GM19324 (cell line): ENCODE measurements around the gene PGAP6.
"Not testable (repeated sequence)": the region's sequence is repeated elsewhere in the genome, so short reads cannot be mapped to it uniquely, and the experiment has no call there.

Experiments
- ATAC-seq: cut with Tn5 transposase; IDR thresholded peaks from one replicate; pipeline ENCODE4 v1.9.1; 2021; ENCODE audit warnings: mild to moderate bottlenecking, moderate library complexity; ENCODE audit not compliant: unreplicated experiment, low FRiP score

Gene PGAP6

GRCh38 chr16:353404-354290 is 28.1 kb downstream of the PGAP6 start:
- ATAC-seq, result peak; percentile 11

DNA sequence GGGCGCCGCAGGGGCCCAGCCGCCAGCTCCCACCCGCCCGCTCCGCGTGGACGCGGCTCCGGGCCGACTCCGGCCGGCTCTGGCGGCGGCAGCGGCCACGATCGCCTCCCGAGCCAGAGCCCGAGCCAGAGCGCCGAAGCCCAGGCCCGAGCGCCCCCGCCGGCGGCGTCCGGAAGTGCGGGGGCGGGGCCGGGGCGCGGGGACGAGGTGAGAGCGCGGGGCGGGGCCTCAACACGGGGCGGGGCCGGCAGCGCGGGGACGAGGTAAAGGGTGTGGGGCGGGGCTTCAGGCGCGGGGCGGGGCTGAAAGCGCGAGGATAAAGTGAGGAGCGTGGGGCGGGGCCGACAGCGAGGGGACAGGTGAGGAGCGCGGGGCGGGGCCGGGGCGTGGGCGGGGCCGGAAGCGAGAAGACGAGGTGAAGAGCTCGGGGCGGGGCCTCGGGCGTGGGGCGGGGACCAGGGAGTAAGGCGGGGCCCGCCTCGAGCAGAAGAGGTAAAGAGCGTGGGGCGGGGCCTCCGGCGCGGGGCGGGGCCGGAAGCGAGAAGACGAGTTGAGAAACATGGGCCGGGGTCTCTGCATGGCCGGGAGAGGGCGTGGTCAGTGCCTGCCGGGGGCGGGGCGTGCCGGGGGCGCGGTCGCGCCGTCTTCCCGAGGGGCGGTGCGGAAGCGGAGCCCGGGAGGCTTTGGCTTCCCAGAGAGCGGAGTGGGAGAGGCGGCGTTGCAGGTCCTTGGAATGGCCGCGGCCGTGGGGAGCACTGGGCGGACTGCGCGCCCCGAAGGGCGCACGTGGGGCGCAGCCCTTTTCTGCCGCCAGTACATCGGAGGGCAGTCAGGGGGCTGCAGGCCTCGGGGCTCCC is 29.0 kb downstream of the PGAP6 start, which contains the start of gene AXIN1:
Gene AXIN1 (minus strand): TSS at position 177 of the 857 bp plus-strand sequence. CDS start 5,698 bp downstream, outside the sequence.
- peak; percentile 62 for ATAC-seq

GRCh38 chr16:351804-352520 is 29.8 kb downstream of the PGAP6 start:
- peak; percentile 32 for ATAC-seq

DNA sequence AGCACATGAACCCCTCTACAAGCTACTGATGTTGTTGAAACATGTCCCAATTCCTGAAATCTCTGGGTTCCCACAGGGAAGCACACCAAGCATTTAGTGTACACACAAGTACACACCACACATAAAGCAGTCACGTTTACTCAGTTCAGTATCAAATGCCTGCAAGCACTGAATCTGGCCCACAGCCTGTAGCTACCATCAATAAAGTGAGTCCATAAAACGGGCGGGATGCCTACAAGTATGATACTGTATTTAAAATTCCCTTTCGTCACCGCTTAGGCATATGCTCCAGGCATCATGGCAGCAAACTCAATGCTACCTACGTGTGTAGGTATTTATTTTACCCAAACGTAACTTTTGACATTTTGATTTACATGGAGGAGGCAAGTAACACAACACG is 31.6 kb downstream of the PGAP6 start:
- no peak for ATAC-seq

DNA sequence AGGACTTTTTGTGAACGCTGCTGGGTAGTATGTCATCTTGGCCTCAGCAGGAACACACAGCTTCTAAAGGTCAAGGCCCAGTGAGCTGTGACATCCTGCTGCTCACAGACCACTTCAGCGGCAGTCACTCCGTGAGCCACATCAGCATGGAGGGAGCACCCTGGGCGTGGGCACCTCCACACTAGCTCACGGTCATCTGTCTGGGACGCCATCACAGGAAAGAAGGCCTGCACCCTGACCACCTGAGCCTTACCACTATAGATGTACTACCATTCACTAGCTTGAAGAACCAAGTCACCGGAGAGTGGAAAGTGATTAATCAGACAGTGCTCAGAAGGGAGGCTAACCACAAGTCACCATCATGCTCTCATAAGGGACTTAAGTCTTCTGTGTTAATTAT is 32.6 kb downstream of the PGAP6 start:
- no peak for ATAC-seq

- ATAC-seq, result not testable (repeated sequence)
Observed at GRCh38 chr16:348495-348894, 33.3 kb downstream of the PGAP6 start.

DNA sequence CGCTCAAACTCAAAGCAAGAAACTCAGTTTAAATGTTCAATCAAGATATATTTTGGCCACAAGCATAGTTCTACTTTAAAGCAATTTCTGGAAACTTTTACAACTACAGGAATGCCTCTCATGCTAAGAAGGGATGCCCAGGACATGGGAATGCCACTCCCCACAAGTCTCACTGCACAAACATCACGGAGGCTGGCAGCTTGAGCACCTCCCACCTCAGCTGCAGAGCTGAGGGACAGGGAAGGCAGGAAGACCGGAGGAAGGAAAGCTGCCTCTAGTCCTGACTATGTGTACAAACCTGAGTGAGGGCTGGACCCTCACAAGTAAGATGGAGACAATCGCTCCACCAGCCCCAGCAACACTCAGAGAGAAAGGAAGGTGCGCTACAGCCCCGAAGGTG is 34.6 kb downstream of the PGAP6 start:
- no peak for ATAC-seq

GRCh38 chr16:346587-346986 is 35.2 kb downstream of the PGAP6 start:
- ATAC-seq, result no peak

- no peak for ATAC-seq
Observed at GRCh38 chr16:345772-346171, 36.0 kb downstream of the PGAP6 start.

GRCh38 chr16:342455-343213 is 39.1 kb downstream of the PGAP6 start:
- no peak for ATAC-seq

GRCh38 chr16:341974-342336 is 39.8 kb downstream of the PGAP6 start:
- not testable (repeated sequence) for ATAC-seq

GRCh38 chr16:341095-341973 is 40.4 kb downstream of the PGAP6 start:
- ATAC-seq, result not testable (repeated sequence)

DNA sequence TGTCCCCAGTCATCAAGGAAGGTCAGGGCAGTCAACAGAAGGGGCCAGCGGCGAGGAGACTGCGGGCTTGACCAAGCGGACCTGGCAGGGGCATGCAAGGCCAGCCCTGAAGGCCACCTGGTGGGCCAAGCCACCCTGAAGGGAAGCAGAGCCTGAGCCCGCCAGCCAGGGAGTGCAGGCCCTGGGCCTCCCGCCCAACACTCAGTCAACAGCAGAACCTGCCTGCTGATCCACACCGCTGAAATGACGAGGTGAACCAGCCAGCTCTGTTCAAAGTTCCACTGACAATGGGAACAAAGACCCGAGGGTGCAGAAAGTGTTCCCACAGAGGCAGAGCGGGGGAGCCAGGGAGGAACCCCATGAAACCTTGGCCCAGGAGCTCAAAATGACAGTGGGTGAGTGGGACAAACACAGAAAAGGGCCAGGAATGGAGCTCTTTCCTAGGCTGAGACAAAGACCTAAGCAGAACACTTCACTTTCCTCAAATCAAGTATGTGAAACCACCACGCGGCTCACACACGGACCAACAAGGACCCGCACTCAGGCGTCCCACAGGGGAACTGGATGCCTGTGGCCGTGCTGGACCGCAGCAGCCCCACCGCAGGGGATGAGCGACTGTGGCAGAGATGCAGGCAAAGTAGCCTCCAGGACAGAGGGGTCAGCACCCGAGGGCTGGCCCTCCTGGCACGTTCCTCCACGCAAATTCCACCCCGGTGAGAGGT is 41.2 kb downstream of the PGAP6 start:
- ATAC-seq, result no peak

DNA sequence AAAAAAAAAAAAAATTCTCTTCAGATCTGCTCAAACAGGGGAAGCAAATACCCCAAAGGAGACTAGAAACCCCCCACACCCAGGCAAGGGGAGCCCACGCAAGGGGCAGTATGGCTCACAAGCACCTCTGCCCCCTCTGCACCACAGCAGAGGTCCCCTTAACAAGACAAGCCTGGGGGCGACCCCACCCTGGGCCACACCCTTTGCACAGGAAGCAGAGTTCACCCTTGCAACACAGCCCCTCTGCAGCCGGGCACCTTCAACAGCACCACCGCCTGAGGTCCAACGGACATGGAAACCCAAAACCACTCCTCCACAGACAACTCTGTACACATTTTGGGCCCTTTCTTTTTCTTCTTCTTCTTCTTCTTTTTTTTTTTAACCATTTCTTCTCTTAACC is 42.1 kb downstream of the PGAP6 start:
- ATAC-seq, result no peak

DNA sequence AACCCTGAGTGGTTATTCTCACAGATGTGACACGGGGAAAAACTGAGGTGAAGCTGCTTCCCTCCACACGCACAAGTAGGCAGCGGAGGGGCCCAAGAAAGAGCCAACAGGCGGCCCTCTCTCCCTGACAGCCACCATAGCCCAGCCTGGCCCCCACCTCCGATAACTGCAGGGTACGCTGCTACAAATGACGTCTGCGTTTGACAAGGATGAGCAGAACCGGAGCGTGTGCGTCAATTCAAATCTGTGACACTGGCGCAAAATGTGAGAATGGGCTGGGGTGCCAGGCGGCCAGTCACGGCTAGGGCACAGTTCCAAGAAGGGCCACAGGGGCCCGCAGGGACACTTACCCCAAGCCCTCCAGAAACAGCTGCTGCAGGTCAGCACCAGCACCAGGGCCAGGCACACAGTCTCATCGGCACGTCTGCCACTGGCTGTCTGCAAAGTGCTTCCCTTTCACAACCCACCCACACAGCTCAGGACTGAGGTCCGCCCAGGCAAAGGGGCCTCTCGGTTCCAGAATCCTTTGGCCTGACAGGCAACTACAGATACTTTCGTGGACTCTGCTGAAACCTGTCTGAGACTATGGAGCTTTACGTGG is 43.7 kb downstream of the PGAP6 start:
- no peak for ATAC-seq

DNA sequence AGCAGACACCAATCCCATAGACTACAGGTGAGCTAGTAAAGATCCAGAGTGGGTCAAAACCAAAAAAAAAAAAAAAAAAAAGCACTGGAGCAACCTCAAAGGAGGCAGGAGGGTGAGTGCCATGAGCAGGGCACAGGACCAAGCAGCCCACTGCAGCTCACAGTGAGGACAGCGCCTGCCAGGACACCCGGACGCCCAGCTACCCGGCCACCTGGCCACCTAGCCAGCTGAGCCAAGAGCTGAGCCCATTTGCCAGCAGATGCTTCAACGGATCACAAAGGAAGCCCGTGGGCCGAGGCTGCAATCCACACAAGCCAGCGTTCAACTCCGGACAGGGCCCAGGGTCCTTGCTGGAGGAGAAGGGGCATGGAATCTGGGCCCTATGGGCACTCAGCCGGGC is 44.3 kb downstream of the PGAP6 start:
- no peak for ATAC-seq

DNA sequence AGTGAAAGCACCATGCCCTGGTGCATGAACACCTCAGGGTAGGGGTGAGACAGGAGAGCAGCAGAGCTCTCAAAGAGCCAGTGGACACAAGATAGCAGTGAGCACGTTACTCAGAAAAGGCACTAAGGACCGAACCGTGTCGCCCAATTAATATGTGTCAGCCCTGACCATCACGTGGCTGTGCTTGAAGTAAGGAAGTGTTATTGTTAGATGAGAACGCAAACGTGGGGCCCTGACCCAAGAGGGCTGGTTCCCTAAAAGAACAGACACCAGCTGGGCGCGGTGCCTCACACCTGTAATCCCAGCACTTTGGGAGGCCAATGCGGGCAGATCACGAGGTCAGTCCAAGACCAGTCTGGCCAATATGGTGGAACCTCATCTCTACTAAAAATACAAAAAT is 45.5 kb downstream of the PGAP6 start:
- no peak for ATAC-seq
